GM23338 (cell line): Measurements from ENCODE around the gene SELP. TPM values are rescaled to one million over a fixed set of nuclear protein-coding genes. Genes with fewer than 3 reads are reported as not detected.
"Not testable (repeated sequence)": the region's sequence is repeated elsewhere in the genome, so short reads cannot be mapped to it uniquely, and the experiment has no call there.

Experiments
- ATAC-seq: fragments of 200-7000 bp; cut with Tn5 transposase; 3 replicates; pipeline ENCODE4 v1.9.1; 2020
- DNase-seq: peaks from one replicate; pipeline ENCODE4 v3.0.0-alpha.2; 2015; ENCODE audit warnings: low spot score
- H2AFZ ChIP-seq: fragments of 200-600 bp; sonication (generic); 2 replicates; pipeline ENCODE4 v1.8.0; 2016; ENCODE audit warnings: antibody characterized with exemption, mild to moderate bottlenecking, moderate library complexity
- H3F3A ChIP-seq: fragments of 200-600 bp; sonication (generic); replicated peaks from 2 replicates; pipeline ENCODE4 v1.8.0; 2017; ENCODE audit warnings: antibody characterized with exemption, mixed run types, low read depth
- H3K27ac ChIP-seq: fragments of 200-600 bp; sonication (generic); 2 replicates; pipeline ENCODE4 v1.6.1; 2016; ENCODE audit warnings: low read depth
- H3K27me3 ChIP-seq: fragments of 200-600 bp; sonication (generic); 2 replicates; pipeline ENCODE4 v1.8.0; 2016; ENCODE audit warnings: mild to moderate bottlenecking, mixed run types, moderate library complexity; ENCODE audit not compliant: insufficient read depth
- H3K36me3 ChIP-seq: fragments of 200-600 bp; sonication (generic); 2 replicates; pipeline ENCODE4 v1.8.0; 2016; ENCODE audit warnings: mild to moderate bottlenecking; ENCODE audit not compliant: insufficient read depth
- H3K4me1 ChIP-seq: fragments of 200-600 bp; sonication (generic); 2 replicates; pipeline ENCODE4 v1.8.0; 2016; ENCODE audit warnings: mild to moderate bottlenecking, moderate library complexity; ENCODE audit not compliant: insufficient read depth
- H3K4me2 ChIP-seq: fragments of 200-600 bp; sonication (generic); 2 replicates; pipeline ENCODE4 v1.7.1; 2017; ENCODE audit warnings: mixed run types
- H3K4me3 ChIP-seq: fragments of 200-600 bp; sonication (generic); 2 replicates; pipeline ENCODE4 v1.6.1; 2016; ENCODE audit warnings: mixed run types
- H3K79me2 ChIP-seq: fragments of 200-600 bp; sonication (generic); replicated peaks from 2 replicates; pipeline ENCODE4 v1.8.0; 2017; ENCODE audit warnings: mild to moderate bottlenecking; ENCODE audit not compliant: insufficient read depth
- H3K9me2 ChIP-seq: fragments of 200-600 bp; sonication (generic); 2 replicates; pipeline ENCODE4 v1.8.0; 2017; ENCODE audit not compliant: insufficient read depth
- H4K20me1 ChIP-seq: fragments of 200-600 bp; sonication (generic); replicated peaks from 2 replicates; pipeline ENCODE4 v1.8.0; 2017; ENCODE audit warnings: mild to moderate bottlenecking; ENCODE audit not compliant: insufficient read depth
- H3K27ac Mint-ChIP-seq: 2 replicates; pipeline ENCODE4 v1.8.0; 2020; ENCODE audit warnings: inconsistent platforms, mild to moderate bottlenecking, moderate library complexity, mixed read lengths
- H3K27me3 Mint-ChIP-seq: 3 replicates; pipeline ENCODE4 v1.8.0; 2022; ENCODE audit warnings: low read depth, mild to moderate bottlenecking, moderate library complexity, mixed read lengths, inconsistent platforms; ENCODE audit not compliant: insufficient read depth, poor library complexity
- H3K36me3 Mint-ChIP-seq: 3 replicates; pipeline ENCODE4 v1.8.0; 2021; ENCODE audit warnings: low read depth, mild to moderate bottlenecking, inconsistent platforms, moderate library complexity, mixed read lengths
- H3K4me1 Mint-ChIP-seq: 3 replicates; pipeline ENCODE4 v1.8.0; 2020; ENCODE audit warnings: mild to moderate bottlenecking, inconsistent platforms, mixed read lengths
- H3K4me3 Mint-ChIP-seq: 3 replicates; pipeline ENCODE4 v1.8.0; 2021; ENCODE audit warnings: moderate library complexity, mild to moderate bottlenecking, inconsistent platforms, mixed read lengths
- H3K9me3 Mint-ChIP-seq: 3 replicates; pipeline ENCODE4 v1.8.0; 2020; ENCODE audit warnings: moderate library complexity, mild to moderate bottlenecking, inconsistent platforms, mixed read lengths
- CREB1 ChIP-seq: fragments of 250-450 bp; sonication (Bioruptor Pico); IDR thresholded peaks from 2 replicates; pipeline ENCODE4 v1.5.0; 2020; ENCODE audit warnings: low read depth, mild to moderate bottlenecking, moderate library complexity
- CTCF ChIP-seq, 2 experiments: fragments of 200-600 bp in 1 of 2; sonication (generic) in 1 of 2; conservative IDR thresholded peaks; 2 replicates each; pipeline versions ENCODE4 v1.5.1 to v1.6.1; 2016 to 2017; ENCODE audit warnings: antibody characterized with exemption in 2 of 2, low read depth in 2 of 2, mild to moderate bottlenecking in 2 of 2, moderate library complexity in 1 of 2
- ETS1 ChIP-seq: IDR thresholded peaks from 2 replicates; pipeline ENCODE4 v1.6.1; 2016; ENCODE audit warnings: antibody characterized with exemption
- EZH2phosphoT487 ChIP-seq: fragments of 200-600 bp; sonication (generic); IDR thresholded peaks from one replicate; pipeline ENCODE4 v1.8.1; 2018; ENCODE audit warnings: antibody characterized with exemption; ENCODE audit not compliant: unreplicated experiment
- NANOG ChIP-seq: IDR thresholded peaks from 2 replicates; pipeline ENCODE4 v1.6.1; 2016; ENCODE audit warnings: antibody characterized with exemption, borderline replicate concordance
- POLR2AphosphoS5 ChIP-seq: IDR thresholded peaks from 2 replicates; pipeline ENCODE4 v1.6.1; 2016; ENCODE audit warnings: antibody characterized with exemption, low read depth
- REST ChIP-seq: IDR thresholded peaks from one replicate; pipeline ENCODE4 v1.6.1; 2018; ENCODE audit warnings: antibody characterized with exemption; ENCODE audit not compliant: unreplicated experiment
- STAT1 ChIP-seq: IDR thresholded peaks from one replicate; pipeline ENCODE4 v1.6.1; 2016; ENCODE audit warnings: antibody characterized with exemption; ENCODE audit not compliant: unreplicated experiment
- ZNF331 ChIP-seq: fragments of 250-450 bp; sonication (Bioruptor Pico); IDR thresholded peaks from 2 replicates; pipeline ENCODE4 v1.5.0; 2020; ENCODE audit warnings: low read depth, mild to moderate bottlenecking, moderate library complexity
- ZNF462 ChIP-seq: fragments of 250-450 bp; sonication (Bioruptor Pico); IDR thresholded peaks from 2 replicates; pipeline ENCODE4 v1.5.0; 2020; ENCODE audit warnings: mild to moderate bottlenecking, moderate library complexity
- polyA plus RNA-seq: library from polyadenylated mRNA; unstranded; fragments of >200 nt; fragmentation: Nextera tagmentation; extraction: Ambion mirVana; gene quantifications from 2 replicates; pipeline ENCODE4 v1.2.1, GENCODE V29; 2016
- total RNA-seq: library from RNA; depleted of rRNA; stranded (reverse); fragments of >200 nt; shearing (Covaris generic); gene quantifications from 2 replicates; pipeline ENCODE4 v1.2.3, GENCODE V29; 2014

SELP gene
- total and polyA plus RNA-seq, 2 experiments from 2014 or later, result not detected

- H3K79me2 ChIP-seq, H3K4me3 Mint-ChIP-seq: not testable (repeated sequence)
Observed at GRCh38 chr1:169658777-169659176, 28.9 kb upstream of the SELP start.

GRCh38 chr1:169653873-169654272 is 23.9 kb upstream of the SELP start:
- Histone ChIP-seq H3K4me2 (no peak overlapping the region), H3F3A (no peaks in the 10 kb centered on the region), H3K4me3 (no peak overlapping the region), H3K4me1 (no peaks in the 10 kb centered on the region), H2AFZ (no peak overlapping the region), H3K36me3 (no peaks in the 10 kb centered on the region), H3K27me3 (no peaks in the 10 kb centered on the region), H3K27ac (no peak overlapping the region), H3K79me2 (no peaks in the 10 kb centered on the region), H4K20me1 (no peaks in the 10 kb centered on the region), H3K9me2 (no peaks in the 10 kb centered on the region)
- Mint-ChIP-seq H3K9me3 (no peaks in the 10 kb centered on the region; the same call in 2 of the 3 replicates), H3K27ac (no peak overlapping the region), H3K27me3 (peaks cover 2% of the 10 kb centered on the region), H3K4me1 (peaks cover 8% of the 10 kb centered on the region; the same call in 2 of the 3 replicates), H3K4me3 (no peak overlapping the region), H3K36me3 (no peaks in the 10 kb centered on the region)
- ATAC-seq, result no peak
- no peak for DNase-seq
- TF ChIP-seq NANOG (no peak), STAT1 (no peak), CTCF (conservative IDR thresholded peaks at IDR 0.05; ENCODE audit: low read depth in 2 of 2) (no peak), REST (no peak), POLR2AphosphoS5 (no peak), ETS1 (no peak), EZH2phosphoT487 (no peak), CREB1 (CRISPR knock-in tag) (no peak), ZNF462 (CRISPR knock-in tag) (no peak), ZNF331 (no peak)

More at GRCh38 chr1:169658777-169659176, 28.9 kb upstream of the SELP start:
- H3K4me1 ChIP-seq, H3K36me3 ChIP-seq, H4K20me1 ChIP-seq, H3F3A ChIP-seq, DNase-seq, H3K4me2 ChIP-seq, H3K9me2 ChIP-seq, H3K27me3 Mint-ChIP-seq, H3K4me3 ChIP-seq, ATAC-seq, H3K27ac Mint-ChIP-seq, H3K36me3 Mint-ChIP-seq, H3K27ac ChIP-seq, H2AFZ ChIP-seq, H3K27me3 ChIP-seq: not testable (repeated sequence)
- Mint-ChIP-seq H3K4me1 (peaks cover 20% of the 10 kb centered on the region), H3K9me3 (peaks cover 11% of the 10 kb centered on the region; the same call in 2 of the 3 replicates)
